Liver (tissue), 9 donors: ENCODE measurements around the gene APOA1. TPM values are rescaled to one million over a fixed set of nuclear protein-coding genes. Genes with fewer than 3 reads are reported as not detected.

Experiments
- DNase-seq: peaks from one replicate; pipeline ENCODE4 v3.0.0-alpha.2; 2017; ENCODE audit warnings: low spot score
- H3K27ac ChIP-seq, 2 donors: one replicate each; pipeline ENCODE4 v1.7.0; 2013; ENCODE audit warnings: inconsistent platforms in 2 of 2, low read length in 2 of 2, control low read depth in 1 of 2, low read depth in 1 of 2, mild to moderate bottlenecking in 1 of 2
- H3K27me3 ChIP-seq, 4 donors: one replicate each; pipeline versions ENCODE4 v1.6.1 to v1.7.0; 2013; ENCODE audit warnings: low read length in 3 of 4, inconsistent platforms in 1 of 4, mild to moderate bottlenecking in 1 of 4, moderate library complexity in 1 of 4; ENCODE audit not compliant: control insufficient read depth in 4 of 4, insufficient read depth in 4 of 4
- H3K36me3 ChIP-seq, 4 donors: one replicate each; pipeline versions ENCODE4 v1.6.1 to v1.7.0; 2013; ENCODE audit warnings: low read length in 3 of 4, mild to moderate bottlenecking in 3 of 4, low read depth in 1 of 4, moderate library complexity in 1 of 4; ENCODE audit not compliant: control insufficient read depth in 4 of 4, insufficient read depth in 3 of 4
- H3K4me1 ChIP-seq, 4 donors: one replicate each; pipeline versions ENCODE4 v1.6.1 to v1.7.0; 2013; ENCODE audit warnings: low read length in 3 of 4, mild to moderate bottlenecking in 3 of 4, moderate library complexity in 1 of 4; ENCODE audit not compliant: control insufficient read depth in 4 of 4, insufficient read depth in 4 of 4
- H3K4me3 ChIP-seq, 3 donors: one replicate each; pipeline versions ENCODE4 v1.6.1 to v1.7.0; 2013; ENCODE audit warnings: low read length in 3 of 3, control low read depth in 1 of 3, low read depth in 1 of 3, mild to moderate bottlenecking in 1 of 3
- H3K9ac ChIP-seq, 2 donors: one replicate each; pipeline ENCODE4 v1.7.0; 2013; ENCODE audit warnings: low read length in 2 of 2, mild to moderate bottlenecking in 2 of 2, moderate library complexity in 2 of 2, control low read depth in 1 of 2, low read depth in 1 of 2
- H3K9me3 ChIP-seq, 4 donors: one replicate each; pipeline versions ENCODE4 v1.6.1 to v1.7.0; 2013; ENCODE audit warnings: low read length in 3 of 4; ENCODE audit not compliant: control insufficient read depth in 4 of 4
- EGR1 ChIP-seq, 2 donors: IDR thresholded peaks; 2 replicates each; pipeline ENCODE4 v1.6.1; 2016 to 2018; ENCODE audit warnings: antibody characterized with exemption in 2 of 2, low read depth in 2 of 2
- FOXA1 ChIP-seq: IDR thresholded peaks from 2 replicates; pipeline ENCODE4 v1.6.1; 2016; ENCODE audit warnings: antibody characterized with exemption
- FOXA2 ChIP-seq: IDR thresholded peaks from 2 replicates; pipeline ENCODE4 v1.6.1; 2016; ENCODE audit warnings: antibody characterized with exemption
- GABPA ChIP-seq, 2 donors: IDR thresholded peaks in 1 of 2; conservative IDR thresholded peaks in 1 of 2; 2 replicates each; pipeline ENCODE4 v1.6.1; 2016; ENCODE audit warnings: antibody characterized with exemption in 2 of 2, mild to moderate bottlenecking in 1 of 2, moderate library complexity in 1 of 2
- HNF4A ChIP-seq, 2 donors: conservative IDR thresholded peaks; 2 replicates each; pipeline ENCODE4 v1.6.1; 2016; ENCODE audit warnings: antibody characterized with exemption in 2 of 2, mild to moderate bottlenecking in 2 of 2
- HNF4G ChIP-seq: IDR thresholded peaks from 2 replicates; pipeline ENCODE4 v1.6.1; 2016; ENCODE audit warnings: antibody characterized with exemption
- JUND ChIP-seq, 2 donors: IDR thresholded peaks; 2 replicates each; pipeline ENCODE4 v1.6.1; 2016; ENCODE audit warnings: antibody characterized with exemption in 2 of 2
- MAX ChIP-seq: IDR thresholded peaks from 2 replicates; pipeline ENCODE4 v1.6.1; 2016; ENCODE audit warnings: antibody characterized with exemption
- NR2F2 ChIP-seq: IDR thresholded peaks from 2 replicates; pipeline ENCODE4 v1.6.1; 2016; ENCODE audit warnings: antibody characterized with exemption
- RAD21 ChIP-seq, 2 donors: IDR thresholded peaks; 2 replicates each; pipeline ENCODE4 v1.6.1; 2016; ENCODE audit warnings: antibody characterized with exemption in 2 of 2, mild to moderate bottlenecking in 2 of 2
- RXRA ChIP-seq, 2 donors: IDR thresholded peaks; 2 replicates each; pipeline ENCODE4 v1.6.1; 2017 to 2018; ENCODE audit warnings: antibody characterized with exemption in 2 of 2, mild to moderate bottlenecking in 1 of 2
- SP1 ChIP-seq: IDR thresholded peaks from 2 replicates; pipeline ENCODE4 v1.6.1; 2018; ENCODE audit warnings: antibody characterized with exemption, mild to moderate bottlenecking
- TAF1 ChIP-seq: conservative IDR thresholded peaks from 2 replicates; pipeline ENCODE4 v1.6.1; 2016; ENCODE audit warnings: antibody characterized with exemption, mild to moderate bottlenecking
- YY1 ChIP-seq: IDR thresholded peaks from 2 replicates; pipeline ENCODE4 v1.6.1; 2016; ENCODE audit warnings: antibody characterized with exemption, mild to moderate bottlenecking
- WGBS: extraction: QIAGEN DNeasy Blood & Tissue Kit; methylation state at CpG from one replicate; pipeline ENCODE4 v1.1.7; 2013; 5-methylcytosine and 5-hydroxymethylcytosine counted together
- polyA plus RNA-seq, 2 donors: library from polyadenylated mRNA; stranded (reverse) in 1 of 2; unstranded in 1 of 2; fragments of 200-250 nt in 1 of 2; fragments of >200 nt in 1 of 2; fragmentation: Nextera tagmentation in 1 of 2; extraction: Ambion mirVana in 1 of 2; gene quantifications; one replicate each; pipeline versions ENCODE4 v1.2.1 to v1.2.3, GENCODE V29; 2013 to 2015
- total RNA-seq, 2 donors: library from RNA; depleted of rRNA; stranded (reverse); fragments of >200 nt; gene quantifications; one replicate each; pipeline ENCODE4 v1.2.3, GENCODE V29; 2014
- TF ChIP-seq, protein P1 (sequence below): IDR thresholded peaks from 2 replicates; pipeline ENCODE4 v1.6.1; 2016; ENCODE audit warnings: antibody characterized with exemption
- TF ChIP-seq, protein P2 (sequence below): fragments of 150-350 bp; IDR thresholded peaks from 2 replicates; pipeline ENCODE4 v1.5.1; 2017; ENCODE audit warnings: improper control_type of control experiment, low read depth, low read length; ENCODE audit not compliant: missing input control
- TF ChIP-seq, protein P3 (sequence below): IDR thresholded peaks from 2 replicates; pipeline ENCODE4 v1.6.1; 2016; ENCODE audit warnings: antibody characterized with exemption
- TF ChIP-seq, protein P4 (sequence below): IDR thresholded peaks from 2 replicates; pipeline ENCODE4 v1.6.1; 2016; ENCODE audit warnings: antibody characterized with exemption, mild to moderate bottlenecking
- donor health status: healthy.
- donor health status: healthy.
- donor health status: healthy.
- donor health status: healthy.
- donor health status: healthy.

The APOA1 gene
- total and polyA plus RNA-seq, 4 donors = 4,271 to 17,093 (median 8,590) TPM

DNA sequence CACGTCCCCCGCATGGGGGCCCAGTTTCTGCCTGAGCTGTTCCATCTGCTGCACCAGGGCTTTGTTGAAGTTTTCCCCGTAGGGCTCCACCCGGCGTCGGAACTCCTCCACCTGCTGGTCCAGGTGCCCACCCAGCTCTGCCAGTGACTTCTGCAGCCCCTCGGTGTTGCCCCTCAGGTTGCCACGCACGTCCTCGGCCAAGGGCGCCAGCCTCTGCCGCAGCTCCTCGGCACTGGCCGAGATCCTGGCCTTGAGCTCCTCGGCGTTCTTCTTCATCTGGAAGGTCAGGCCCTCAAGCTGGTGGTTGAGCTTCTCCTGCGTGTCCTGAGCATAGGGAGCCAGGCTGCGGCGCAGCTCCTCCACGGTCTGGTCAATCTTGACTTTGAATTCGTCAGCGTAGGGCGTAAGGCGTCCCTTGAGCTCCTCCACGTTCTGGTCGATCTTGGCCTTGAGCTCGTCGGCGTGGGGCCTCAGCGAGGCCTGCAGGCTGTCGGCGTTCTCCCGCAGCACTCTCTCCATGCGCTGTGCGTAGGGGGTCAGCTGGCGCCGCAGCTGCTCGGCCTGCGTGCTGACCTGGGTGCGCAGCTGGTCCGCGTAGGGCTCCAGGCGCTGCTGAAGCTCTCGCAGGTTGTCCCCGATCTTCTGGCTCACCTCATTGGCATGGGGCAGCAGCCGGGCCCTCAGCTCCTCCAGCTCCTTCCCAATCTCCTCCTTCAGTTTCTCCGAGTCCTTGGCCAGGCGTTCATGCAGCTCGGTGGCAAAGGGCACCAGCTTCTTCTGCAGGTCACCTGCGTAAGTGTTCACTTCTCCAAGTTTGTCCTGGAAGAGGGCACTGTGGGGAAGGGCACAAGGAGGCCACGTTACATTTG is 16.1 kb downstream of the APOA1 start:
- no peak for DNase-seq
- H3K27ac ChIP-seq = no peak overlapping the region
- H3K27me3 ChIP-seq = no peaks in the 10 kb centered on the region
- no peak overlapping the region for H3K4me3 ChIP-seq
- peaks cover 7 to 21% (median 14%) of the 10 kb centered on the region in 4 donors for H3K4me1 ChIP-seq
- WGBS = 96% methylated on average over 51 of the region's 51 CpGs
- H3K36me3 ChIP-seq = no peaks in the 10 kb centered on the region
- H3K9me3 ChIP-seq = no peaks in the 10 kb centered on the region
- H3K9ac ChIP-seq = no peak overlapping the region
- TF ChIP-seq RAD21 (IDR thresholded peaks at IDR 0.05) = no peak

GRCh38 chr11:116819049-116819448 is 18.4 kb downstream of the APOA1 start:
- 94% methylated on average over 9 of the region's 9 CpGs for WGBS
- Histone ChIP-seq H3K27ac (no peak overlapping the region), H3K4me1 (peaks cover 0 to 27% (median 15%) of the 10 kb centered on the region in 4 donors), H3K36me3 (no peaks in the 10 kb centered on the region), H3K9me3 (no peaks in the 10 kb centered on the region), H3K27me3 (no peaks in the 10 kb centered on the region), H3K4me3 (no peak overlapping the region), H3K9ac (no peak overlapping the region)
- DNase-seq = no peak
- TF ChIP-seq JUND (IDR thresholded peaks at IDR 0.05) = no peak

DNA sequence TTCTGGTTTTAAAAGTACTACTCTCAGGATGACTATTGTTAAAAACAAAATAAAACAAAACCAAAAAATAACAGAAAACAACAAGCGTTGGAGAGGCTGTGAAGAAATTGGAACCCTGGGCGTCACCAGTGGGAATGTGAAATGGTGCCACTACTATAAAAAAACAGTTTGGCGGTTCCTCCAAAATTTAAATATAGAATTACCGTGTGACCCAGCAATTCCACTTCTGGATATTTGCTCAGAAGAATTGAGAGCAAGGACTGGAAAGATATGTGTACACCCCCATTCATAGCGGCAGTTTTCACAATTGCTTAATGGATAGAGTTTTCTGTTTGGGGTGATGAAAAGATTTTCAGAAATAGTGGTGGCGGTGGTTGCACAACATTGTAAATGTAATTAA is 22.9 kb downstream of the APOA1 start:
- peak overlapping the region in 1 of 2 donors; percentile 34 for H3K9ac ChIP-seq
- H3K4me3 ChIP-seq = peak overlapping the region in 1 of 3 donors; percentile 40
- peak overlapping the region; percentile 76 to 86 for H3K27ac ChIP-seq
- TF ChIP-seq SP1 (no peak), FOXA1 (no peak), NR2F2 (no peak), EGR1 (IDR thresholded peaks at IDR 0.05; ENCODE audit: low read depth in 2 of 2) (no peak), RAD21 (IDR thresholded peaks at IDR 0.05) (no peak), RXRA (IDR thresholded peaks at IDR 0.05) (no peak), HNF4A (conservative IDR thresholded peaks at IDR 0.05) (no peak), HNF4G (no peak), MAX (no peak), FOXA2 (no peak), GABPA (IDR thresholded peaks at IDR 0.05 in 1 of 2, conservative IDR thresholded peaks at IDR 0.05 in 1 of 2) (no peak), YY1 (no peak), TAF1 (no peak), JUND (IDR thresholded peaks at IDR 0.05) (no peak)
- TF ChIP-seq, protein P1, sequence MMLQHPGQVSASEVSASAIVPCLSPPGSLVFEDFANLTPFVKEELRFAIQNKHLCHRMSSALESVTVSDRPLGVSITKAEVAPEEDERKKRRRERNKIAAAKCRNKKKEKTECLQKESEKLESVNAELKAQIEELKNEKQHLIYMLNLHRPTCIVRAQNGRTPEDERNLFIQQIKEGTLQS = no peak
- TF ChIP-seq, protein P2, sequence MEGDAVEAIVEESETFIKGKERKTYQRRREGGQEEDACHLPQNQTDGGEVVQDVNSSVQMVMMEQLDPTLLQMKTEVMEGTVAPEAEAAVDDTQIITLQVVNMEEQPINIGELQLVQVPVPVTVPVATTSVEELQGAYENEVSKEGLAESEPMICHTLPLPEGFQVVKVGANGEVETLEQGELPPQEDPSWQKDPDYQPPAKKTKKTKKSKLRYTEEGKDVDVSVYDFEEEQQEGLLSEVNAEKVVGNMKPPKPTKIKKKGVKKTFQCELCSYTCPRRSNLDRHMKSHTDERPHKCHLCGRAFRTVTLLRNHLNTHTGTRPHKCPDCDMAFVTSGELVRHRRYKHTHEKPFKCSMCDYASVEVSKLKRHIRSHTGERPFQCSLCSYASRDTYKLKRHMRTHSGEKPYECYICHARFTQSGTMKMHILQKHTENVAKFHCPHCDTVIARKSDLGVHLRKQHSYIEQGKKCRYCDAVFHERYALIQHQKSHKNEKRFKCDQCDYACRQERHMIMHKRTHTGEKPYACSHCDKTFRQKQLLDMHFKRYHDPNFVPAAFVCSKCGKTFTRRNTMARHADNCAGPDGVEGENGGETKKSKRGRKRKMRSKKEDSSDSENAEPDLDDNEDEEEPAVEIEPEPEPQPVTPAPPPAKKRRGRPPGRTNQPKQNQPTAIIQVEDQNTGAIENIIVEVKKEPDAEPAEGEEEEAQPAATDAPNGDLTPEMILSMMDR = no peak
- TF ChIP-seq, protein P3, sequence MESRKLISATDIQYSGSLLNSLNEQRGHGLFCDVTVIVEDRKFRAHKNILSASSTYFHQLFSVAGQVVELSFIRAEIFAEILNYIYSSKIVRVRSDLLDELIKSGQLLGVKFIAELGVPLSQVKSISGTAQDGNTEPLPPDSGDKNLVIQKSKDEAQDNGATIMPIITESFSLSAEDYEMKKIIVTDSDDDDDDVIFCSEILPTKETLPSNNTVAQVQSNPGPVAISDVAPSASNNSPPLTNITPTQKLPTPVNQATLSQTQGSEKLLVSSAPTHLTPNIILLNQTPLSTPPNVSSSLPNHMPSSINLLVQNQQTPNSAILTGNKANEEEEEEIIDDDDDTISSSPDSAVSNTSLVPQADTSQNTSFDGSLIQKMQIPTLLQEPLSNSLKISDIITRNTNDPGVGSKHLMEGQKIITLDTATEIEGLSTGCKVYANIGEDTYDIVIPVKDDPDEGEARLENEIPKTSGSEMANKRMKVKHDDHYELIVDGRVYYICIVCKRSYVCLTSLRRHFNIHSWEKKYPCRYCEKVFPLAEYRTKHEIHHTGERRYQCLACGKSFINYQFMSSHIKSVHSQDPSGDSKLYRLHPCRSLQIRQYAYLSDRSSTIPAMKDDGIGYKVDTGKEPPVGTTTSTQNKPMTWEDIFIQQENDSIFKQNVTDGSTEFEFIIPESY = no peak
- TF ChIP-seq, protein P4, sequence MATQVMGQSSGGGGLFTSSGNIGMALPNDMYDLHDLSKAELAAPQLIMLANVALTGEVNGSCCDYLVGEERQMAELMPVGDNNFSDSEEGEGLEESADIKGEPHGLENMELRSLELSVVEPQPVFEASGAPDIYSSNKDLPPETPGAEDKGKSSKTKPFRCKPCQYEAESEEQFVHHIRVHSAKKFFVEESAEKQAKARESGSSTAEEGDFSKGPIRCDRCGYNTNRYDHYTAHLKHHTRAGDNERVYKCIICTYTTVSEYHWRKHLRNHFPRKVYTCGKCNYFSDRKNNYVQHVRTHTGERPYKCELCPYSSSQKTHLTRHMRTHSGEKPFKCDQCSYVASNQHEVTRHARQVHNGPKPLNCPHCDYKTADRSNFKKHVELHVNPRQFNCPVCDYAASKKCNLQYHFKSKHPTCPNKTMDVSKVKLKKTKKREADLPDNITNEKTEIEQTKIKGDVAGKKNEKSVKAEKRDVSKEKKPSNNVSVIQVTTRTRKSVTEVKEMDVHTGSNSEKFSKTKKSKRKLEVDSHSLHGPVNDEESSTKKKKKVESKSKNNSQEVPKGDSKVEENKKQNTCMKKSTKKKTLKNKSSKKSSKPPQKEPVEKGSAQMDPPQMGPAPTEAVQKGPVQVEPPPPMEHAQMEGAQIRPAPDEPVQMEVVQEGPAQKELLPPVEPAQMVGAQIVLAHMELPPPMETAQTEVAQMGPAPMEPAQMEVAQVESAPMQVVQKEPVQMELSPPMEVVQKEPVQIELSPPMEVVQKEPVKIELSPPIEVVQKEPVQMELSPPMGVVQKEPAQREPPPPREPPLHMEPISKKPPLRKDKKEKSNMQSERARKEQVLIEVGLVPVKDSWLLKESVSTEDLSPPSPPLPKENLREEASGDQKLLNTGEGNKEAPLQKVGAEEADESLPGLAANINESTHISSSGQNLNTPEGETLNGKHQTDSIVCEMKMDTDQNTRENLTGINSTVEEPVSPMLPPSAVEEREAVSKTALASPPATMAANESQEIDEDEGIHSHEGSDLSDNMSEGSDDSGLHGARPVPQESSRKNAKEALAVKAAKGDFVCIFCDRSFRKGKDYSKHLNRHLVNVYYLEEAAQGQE = no peak
- peaks cover 9 to 44% (median 27%) of the 10 kb centered on the region in 4 donors for H3K4me1 ChIP-seq
- 38% methylated on average over 6 of the region's 6 CpGs for WGBS
- H3K27me3 ChIP-seq = no peaks in the 10 kb centered on the region
- no peaks in the 10 kb centered on the region for H3K36me3 ChIP-seq
- H3K9me3 ChIP-seq = no peaks in the 10 kb centered on the region
- no peak for DNase-seq
